Activated CD4-positive, alpha-beta T cell treated with anti-CD3 and anti-CD28 coated beads, Interleukin-2, amount 50 U/mL, for 4 hours (primary cell): ENCODE data around the gene HHAT.

Source experiments
- DNase-seq, 2 experiments: peaks; one replicate each; pipeline ENCODE4 v3.0.0-alpha.2; 2020

HHAT gene

DNA sequence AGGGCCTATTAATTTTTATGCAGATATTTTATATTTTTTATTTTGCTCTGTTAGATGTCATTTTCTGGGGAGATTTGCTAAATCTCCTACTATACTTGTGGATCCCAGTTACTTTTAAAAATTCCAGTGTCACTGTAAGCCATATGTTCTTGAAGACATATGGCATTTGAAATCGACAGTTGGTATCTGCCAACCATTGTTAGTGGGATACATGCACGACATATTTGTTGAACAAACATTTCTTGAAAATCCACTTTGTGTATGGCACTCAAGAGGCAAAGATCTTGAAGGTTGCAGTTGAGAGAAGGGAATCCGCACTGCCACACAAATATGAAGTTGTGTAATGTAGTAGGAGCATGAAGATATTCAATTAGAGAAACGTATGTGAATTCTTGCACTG lies 287.7 kb downstream of the HHAT start:
- DNase-seq = no peak

GRCh38 chr1:210617293-210617692 lies 288.6 kb downstream of the HHAT start:
- no peak for DNase-seq

- DNase-seq = no peak
Measured at GRCh38 chr1:210618369-210618768, 289.7 kb downstream of the HHAT start.

- DNase-seq = no peak
Measured at GRCh38 chr1:210620867-210621488, 292.3 kb downstream of the HHAT start.

- DNase-seq = no peak
Measured at GRCh38 chr1:210621712-210622111, 293.0 kb downstream of the HHAT start.

DNA sequence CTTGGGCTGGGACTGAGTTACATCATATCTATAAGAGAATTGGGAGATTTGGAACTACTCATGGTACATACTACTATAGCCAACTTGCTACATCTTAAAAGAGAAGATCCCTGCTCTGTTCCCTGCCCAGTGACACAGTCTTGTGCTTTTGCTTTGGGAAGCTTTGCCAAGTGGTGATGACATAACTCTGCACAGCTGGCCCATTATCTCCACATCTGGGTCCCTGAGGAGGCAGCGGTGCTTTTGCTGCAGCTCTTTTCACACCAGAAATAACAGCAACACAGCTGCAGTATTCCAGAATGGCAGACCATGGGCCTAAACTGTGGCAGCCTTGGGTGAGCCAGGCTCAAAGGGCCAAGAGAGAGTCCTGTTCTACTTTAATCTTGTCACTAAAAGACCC lies 296.0 kb downstream of the HHAT start:
- DNase-seq = no peak

- DNase-seq = no peak
Measured at GRCh38 chr1:210625715-210626114, 297.0 kb downstream of the HHAT start.

DNA sequence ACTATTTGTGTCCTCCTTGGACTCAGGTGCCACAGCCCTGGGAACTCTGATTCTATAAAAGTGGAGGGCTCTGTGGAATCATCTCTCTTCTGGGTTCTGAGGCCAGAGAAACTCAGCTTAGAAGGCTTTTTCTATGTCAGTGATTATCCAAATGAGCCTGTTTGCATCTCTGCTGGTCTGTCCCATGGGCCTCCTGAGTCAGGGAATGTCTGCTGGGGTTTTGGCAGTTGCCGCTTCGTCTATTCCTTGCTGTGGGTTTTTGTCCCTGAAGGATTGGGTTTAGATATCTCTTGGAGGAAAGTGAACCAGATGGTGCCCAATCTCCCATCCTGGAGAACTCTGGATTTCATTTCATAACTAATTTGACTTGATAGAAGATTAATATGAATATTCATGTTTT lies 297.6 kb downstream of the HHAT start:
- no peak for DNase-seq

- no peak for DNase-seq
Measured at GRCh38 chr1:210627755-210628154, 299.1 kb downstream of the HHAT start.

DNA sequence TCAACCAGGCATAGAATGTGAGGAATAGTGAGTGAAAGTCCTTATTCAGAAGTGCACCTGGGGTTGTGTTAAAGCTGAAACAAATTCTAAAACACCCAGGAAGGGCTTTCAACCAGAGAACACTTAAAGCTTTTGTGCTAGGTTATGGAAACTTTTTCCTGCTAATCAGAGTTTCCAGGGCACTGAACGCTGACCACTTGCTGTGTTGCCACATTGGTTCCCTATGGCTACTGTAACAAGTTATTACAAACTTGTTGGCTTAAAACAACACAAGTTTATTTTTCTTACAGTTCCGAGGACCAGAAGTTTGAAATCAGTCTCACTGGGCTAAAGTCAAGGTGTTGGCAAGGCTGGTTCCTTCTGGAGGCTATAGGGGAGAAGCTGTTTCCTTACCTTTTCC lies 300.6 kb downstream of the HHAT start:
- DNase-seq = no peak

DNA sequence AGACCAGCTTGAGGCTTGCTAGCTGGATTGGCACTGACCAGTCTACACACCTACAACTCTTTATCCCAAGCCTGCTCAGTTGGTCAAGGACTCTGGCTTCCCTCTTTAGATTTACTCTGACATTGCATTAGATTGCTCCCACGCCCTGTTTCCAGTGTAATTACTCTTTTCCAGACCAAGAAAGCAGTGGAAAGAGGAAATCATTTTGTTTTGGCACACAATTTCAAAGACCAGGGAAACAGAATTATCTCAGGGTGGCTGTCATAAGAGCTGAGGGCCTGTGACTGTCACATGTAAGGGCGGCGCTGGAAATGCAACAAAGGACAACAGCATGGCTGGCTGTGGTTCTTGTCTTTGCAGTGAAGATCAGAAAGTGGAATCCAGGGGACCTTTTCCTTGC lies 302.7 kb downstream of the HHAT start:
- DNase-seq = no peak

- no peak for DNase-seq
Measured at GRCh38 chr1:210633140-210633539, 304.4 kb downstream of the HHAT start.

- no peak for DNase-seq
Measured at GRCh38 chr1:210633636-210634035, 304.9 kb downstream of the HHAT start.

DNA sequence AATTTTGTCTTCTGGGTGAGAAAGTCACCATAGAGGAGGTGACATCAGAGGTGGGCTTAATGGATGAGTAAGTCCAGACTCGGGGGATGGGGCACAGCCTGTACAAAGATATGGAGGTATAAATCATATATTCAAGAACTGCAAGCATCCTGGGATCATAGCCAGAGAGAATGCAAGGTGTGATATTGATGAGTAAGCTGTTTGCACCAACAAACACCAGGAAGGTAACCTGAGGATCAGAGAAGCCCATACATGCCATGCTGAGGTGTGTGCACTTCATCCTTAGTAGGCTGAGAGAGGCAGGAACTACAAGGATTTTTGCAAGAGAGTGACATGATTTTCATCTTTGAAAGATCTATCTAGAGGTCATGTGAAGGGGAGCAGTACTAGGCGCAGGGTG lies 306.4 kb downstream of the HHAT start:
- no peak for DNase-seq

DNA sequence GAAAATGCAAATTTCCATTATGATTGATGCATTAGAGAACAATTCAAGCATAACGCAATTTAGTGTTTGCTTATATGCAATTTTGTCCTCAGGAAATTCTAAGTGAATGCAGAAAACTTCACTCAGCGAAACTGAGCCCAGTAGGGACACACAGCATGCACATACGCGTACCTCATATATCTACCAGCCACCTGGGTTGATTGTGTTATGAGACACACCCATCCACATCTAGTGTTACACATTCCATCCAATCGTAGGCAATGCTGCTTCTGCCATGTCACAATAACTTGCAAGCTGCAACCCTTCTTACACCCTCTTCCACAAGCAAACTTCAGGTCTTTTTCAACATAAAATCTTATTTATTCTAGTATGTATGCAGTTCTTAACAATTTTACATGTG lies 312.9 kb downstream of the HHAT start:
- no peak for DNase-seq

- no peak for DNase-seq
Measured at GRCh38 chr1:210645582-210646257, 317.0 kb downstream of the HHAT start.

- DNase-seq = no peak
Measured at GRCh38 chr1:210646258-210646616, 317.5 kb downstream of the HHAT start.

DNA sequence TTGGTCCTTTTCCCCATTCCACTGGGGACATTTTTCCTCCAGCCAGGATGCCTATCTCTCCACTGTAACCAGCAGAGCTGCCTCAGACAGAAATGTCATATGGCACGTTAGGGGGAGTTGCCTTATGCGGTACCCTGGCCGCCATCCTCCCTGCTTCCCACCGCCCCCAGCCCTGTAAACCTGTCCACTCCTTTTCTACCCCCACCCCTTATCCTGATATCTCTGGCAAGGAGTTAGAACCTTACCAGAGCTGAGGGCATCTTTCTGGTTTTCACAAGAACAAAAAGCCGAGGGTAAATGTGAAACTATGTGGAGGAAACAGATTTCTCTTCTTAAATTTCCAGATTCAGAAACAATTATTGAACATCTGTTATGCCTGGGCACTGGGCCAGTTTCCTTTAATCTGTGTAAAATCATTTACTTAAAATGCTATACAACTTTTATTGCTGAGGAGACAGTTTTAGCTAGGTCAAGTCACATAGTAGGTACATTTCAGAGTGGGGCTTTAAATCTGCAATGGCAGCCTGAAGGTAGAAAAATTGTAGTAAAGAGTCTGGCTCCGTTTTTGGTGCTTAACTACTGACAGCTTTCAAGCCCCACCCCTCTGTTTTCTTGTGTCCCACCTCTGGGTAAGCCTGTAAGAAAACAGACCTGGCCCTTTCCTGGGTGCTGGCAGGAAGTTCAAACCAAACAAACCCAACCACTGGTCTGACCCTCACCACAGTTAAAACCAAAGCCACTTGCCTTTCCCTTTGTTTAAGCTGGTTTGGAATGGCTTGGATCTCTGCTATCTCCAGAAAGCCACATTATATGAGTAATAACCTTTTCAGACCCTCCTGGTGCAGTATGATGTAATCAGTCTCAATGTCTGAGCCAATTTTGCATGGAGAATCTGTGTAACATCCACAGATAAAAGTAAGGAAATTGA lies 319.0 kb downstream of the HHAT start:
- no peak for DNase-seq

DNA sequence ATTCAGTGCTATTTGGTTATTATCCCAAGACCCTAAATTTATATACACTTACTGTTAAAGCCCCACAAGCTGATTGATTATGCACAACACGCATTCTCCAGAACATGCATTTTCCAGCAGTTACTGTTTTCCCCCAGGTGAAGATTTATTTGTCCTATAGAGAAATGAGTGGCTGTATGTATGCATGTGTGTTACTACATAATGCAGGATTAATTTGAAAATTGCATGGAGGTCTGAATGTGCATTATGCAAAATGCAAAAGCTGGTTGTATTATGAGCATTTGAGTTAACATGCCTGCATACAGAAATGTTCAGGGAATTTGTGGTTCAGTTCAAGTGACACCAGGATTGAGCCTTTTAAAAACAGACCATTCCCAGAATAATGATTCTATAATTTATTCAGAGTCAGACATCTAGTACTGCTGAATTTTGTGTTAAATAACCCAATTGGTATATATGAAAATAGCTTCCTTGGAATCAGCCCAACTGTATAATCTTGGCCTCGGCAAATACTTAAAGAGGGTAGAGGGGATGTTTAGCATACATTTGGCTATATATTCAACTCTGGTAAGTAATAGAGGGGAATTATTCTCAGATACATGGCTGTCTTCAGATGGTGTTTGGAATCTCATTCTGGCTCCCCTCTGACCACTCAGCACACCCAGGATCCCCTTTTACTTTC lies 320.0 kb downstream of the HHAT start:
- DNase-seq = no peak

GRCh38 chr1:210650403-210650802 lies 321.7 kb downstream of the HHAT start:
- no peak for DNase-seq

DNA sequence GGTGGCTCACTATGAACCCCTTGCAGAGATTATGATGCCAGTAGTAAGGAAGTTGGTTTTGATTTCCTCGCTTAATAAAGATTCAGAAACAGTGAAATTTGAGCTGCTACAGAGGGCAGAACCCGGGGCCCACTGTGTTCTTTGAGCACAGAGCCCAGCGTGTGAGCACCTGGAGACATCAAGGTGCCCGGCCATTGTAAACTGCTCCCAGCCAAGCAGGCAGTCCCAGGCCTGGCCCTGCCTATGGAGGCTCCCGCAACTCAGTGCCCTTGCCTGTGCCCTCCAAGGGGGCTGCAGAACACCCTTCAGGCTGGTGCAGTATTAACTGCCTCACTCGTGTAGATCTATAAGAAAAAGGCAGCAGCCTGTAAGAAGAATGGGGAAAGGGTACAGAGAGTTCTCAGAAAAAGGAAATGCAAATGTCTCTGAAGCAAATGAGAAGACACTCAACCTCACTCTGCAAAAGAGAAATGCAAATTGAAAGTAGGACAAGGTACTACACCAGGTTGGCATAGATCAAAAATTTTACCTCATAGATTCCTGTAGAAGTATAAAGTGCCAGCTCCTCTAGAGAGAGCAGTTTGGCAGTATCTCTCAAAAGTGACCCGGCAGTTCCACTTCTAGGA lies 323.7 kb downstream of the HHAT start:
- DNase-seq = no peak

- DNase-seq = no peak
Measured at GRCh38 chr1:210653771-210654170, 325.1 kb downstream of the HHAT start.
